ENCODE data around the gene TMEM176B. TPM values are rescaled to one million over a fixed set of nuclear protein-coding genes. Genes with fewer than 3 reads are reported as not detected.
"Not testable (repeated sequence)": the region's sequence is repeated elsewhere in the genome, so short reads cannot be mapped to it uniquely, and the experiment has no call there.

Gene TMEM176B
- total RNA-seq, 1 donor from 2014 or later, result 3.1 TPM

GRCh38 chr7:150820578-150821198, 20.5 kb upstream of the TMEM176B start:
- Mint-ChIP-seq H3K27ac (ENCODE audit: unreplicated experiment) (no peak overlapping the region), H3K9me3 (peaks cover 18% of the 10 kb centered on the region), H3K4me3 (no peak overlapping the region), H3K36me3 (ENCODE audit: low read depth) (peaks cover 7% of the 10 kb centered on the region), H3K27me3 (ENCODE audit: low read depth) (no peaks in the 10 kb centered on the region), H3K4me1 (no peaks in the 10 kb centered on the region)
- TF ChIP-seq CTCF (conservative IDR thresholded peaks at IDR 0.05), result no peak
- no peak for DNase-seq (ENCODE audit: low read depth, low spot score)

- no peak for TF ChIP-seq CTCF (conservative IDR thresholded peaks at IDR 0.05)
- no peaks in the 10 kb centered on the region for H3K27me3 Mint-ChIP-seq (ENCODE audit: low read depth)
- H3K9me3 Mint-ChIP-seq, result peaks cover 19% of the 10 kb centered on the region
- H3K4me1 Mint-ChIP-seq, result no peaks in the 10 kb centered on the region
- H3K27ac Mint-ChIP-seq (ENCODE audit: unreplicated experiment), result peak overlapping the region; percentile 47
- no peak for DNase-seq (ENCODE audit: low read depth, low spot score)
- H3K36me3 Mint-ChIP-seq (ENCODE audit: low read depth), result peaks cover 9% of the 10 kb centered on the region
- no peak overlapping the region for H3K4me3 Mint-ChIP-seq
Observed at GRCh38 chr7:150820148-150820547, 20.0 kb upstream of the TMEM176B start.

DNA sequence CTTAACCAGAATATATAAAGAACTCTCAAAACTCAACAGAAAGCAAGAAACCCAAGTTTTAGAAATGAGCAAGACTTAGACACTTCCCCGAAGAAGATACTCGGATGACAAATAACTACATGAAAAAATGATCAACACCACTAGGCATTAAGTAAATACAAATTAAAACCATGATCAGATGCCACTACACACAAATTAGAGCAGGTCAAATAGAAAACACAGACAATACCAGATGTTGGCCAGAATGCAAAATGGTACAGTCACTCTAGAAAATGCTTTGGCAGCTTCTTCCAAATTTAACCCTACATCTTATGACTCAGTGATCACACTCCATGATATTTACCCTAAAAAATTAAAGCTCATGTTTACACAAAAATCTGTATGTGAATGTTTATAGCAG, 18.8 kb upstream of the TMEM176B start:
- no peaks in the 10 kb centered on the region for H3K27me3 Mint-ChIP-seq (ENCODE audit: low read depth)
- H3K9me3 Mint-ChIP-seq, result peaks cover 19% of the 10 kb centered on the region
- peaks cover 7% of the 10 kb centered on the region for H3K4me1 Mint-ChIP-seq
- peaks cover 9% of the 10 kb centered on the region for H3K36me3 Mint-ChIP-seq (ENCODE audit: low read depth)
- TF ChIP-seq CTCF (conservative IDR thresholded peaks at IDR 0.05), result no peak
- H3K27ac Mint-ChIP-seq (ENCODE audit: unreplicated experiment), result no peak overlapping the region
- no peak for DNase-seq (ENCODE audit: low read depth, low spot score)
- no peak overlapping the region for H3K4me3 Mint-ChIP-seq

- Mint-ChIP-seq H3K27ac (ENCODE audit: unreplicated experiment) (no peak overlapping the region), H3K27me3 (ENCODE audit: low read depth) (peaks cover 10% of the 10 kb centered on the region), H3K9me3 (peaks cover 10% of the 10 kb centered on the region), H3K36me3 (ENCODE audit: low read depth) (peaks cover 12% of the 10 kb centered on the region), H3K4me3 (no peak overlapping the region), H3K4me1 (peaks cover 7% of the 10 kb centered on the region)
- TF ChIP-seq CTCF (conservative IDR thresholded peaks at IDR 0.05), result no peak
- DNase-seq (ENCODE audit: low read depth, low spot score), result no peak
Observed at GRCh38 chr7:150814328-150815001, 14.3 kb upstream of the TMEM176B start.

- not testable (repeated sequence) for H3K4me1 Mint-ChIP-seq, H3K9me3 Mint-ChIP-seq
Observed at GRCh38 chr7:150807616-150808438, 7.7 kb upstream of the TMEM176B start.

More at GRCh38 chr7:150807616-150808438, 7.7 kb upstream of the TMEM176B start:
- not testable (repeated sequence) for H3K27ac Mint-ChIP-seq (ENCODE audit: unreplicated experiment); H3K36me3 Mint-ChIP-seq (ENCODE audit: low read depth); H3K4me3 Mint-ChIP-seq; DNase-seq (ENCODE audit: low read depth, low spot score)
- H3K27me3 Mint-ChIP-seq (ENCODE audit: low read depth), result peaks cover 16% of the 10 kb centered on the region

Measured in neural crest cell (in vitro differentiated cells).